Psoas muscle (tissue), 8 donors: ENCODE data around the gene PADI2. TPM values are rescaled to one million over a fixed set of nuclear protein-coding genes. Genes with fewer than 3 reads are reported as not detected.

ENCODE experiments used
- ATAC-seq, 4 donors: fragments of 200-7000 bp; cut with Tn5 transposase; one replicate each; pipeline ENCODE4 v1.9.1; 2020; ENCODE audit warnings: moderate library complexity in 3 of 4, mild to moderate bottlenecking in 2 of 4
- DNase-seq, 2 donors: peaks; one replicate each; pipeline ENCODE4 v3.0.0-alpha.2; 2020
- H3K27ac ChIP-seq: fragments of 200-600 bp; one replicate; pipeline ENCODE4 v1.8.0; 2022
- H3K27me3 ChIP-seq, 3 donors: fragments of 200-600 bp in 1 of 3; one replicate each; pipeline versions ENCODE4 v1.6.1 to v1.8.0; 2013 to 2022; ENCODE audit warnings: low read length in 2 of 3, mild to moderate bottlenecking in 2 of 3, moderate library complexity in 1 of 3; ENCODE audit not compliant: insufficient read depth in 3 of 3
- H3K36me3 ChIP-seq, 2 donors: fragments of 200-600 bp in 1 of 2; one replicate each; pipeline versions ENCODE4 v1.6.1 to v1.8.0; 2013 to 2022; ENCODE audit warnings: low read depth in 1 of 2, mild to moderate bottlenecking in 1 of 2, moderate library complexity in 1 of 2; ENCODE audit not compliant: insufficient read depth in 1 of 2
- H3K4me1 ChIP-seq: fragments of 200-600 bp; one replicate; pipeline ENCODE4 v1.8.0; 2022
- H3K4me3 ChIP-seq: fragments of 200-600 bp; one replicate; pipeline ENCODE4 v1.8.0; 2022; ENCODE audit warnings: mild to moderate bottlenecking
- H3K9me3 ChIP-seq: fragments of 200-600 bp; one replicate; pipeline ENCODE4 v1.8.0; 2022
- whole genome bisulfite sequencing, 3 donors: extraction: QIAGEN DNeasy Blood & Tissue Kit; methylation state at CpG; one replicate each; pipeline versions ENCODE4 v1.1.6 to v1.1.7; 2013; 5-methylcytosine and 5-hydroxymethylcytosine counted together
- intact Hi-C, 2 donors: fragments of 100-400 bp; cut with DNase I; formaldehyde crosslinking; loops; one replicate each; pipeline versions ENCODE4 v1.11.0 to v1.14.2; 2022
- polyA plus RNA-seq, 3 donors: library from polyadenylated mRNA; stranded (reverse); fragments of 200-250 nt; gene quantifications; one replicate each; pipeline ENCODE4 v1.2.3, GENCODE V29; 2013
- total RNA-seq, 4 donors: library from RNA; stranded (reverse); fragmentation: NEBNext Ultra II Directional in 2 of 4; extraction: Animal tissue kit (Norgen Biotek cat#: 25700) in 2 of 4; gene quantifications; one replicate each; pipeline versions ENCODE4 v1.2.1 to v1.2.4, GENCODE V29; 2021 to 2023
- TF ChIP-seq, protein P1 (sequence below): fragments of 200-600 bp; IDR thresholded peaks from one replicate; pipeline ENCODE4 v1.8.0; 2022; ENCODE audit warnings: antibody characterized with exemption
- donor health status: healthy with polysubstance abuse.
- donor health status: DM: no; HTN: no; CAD: no; lungs with moderate emphysema.
- donor health status: Bipolar disorder and iron deficiency.
- donor health status: healthy.
- donor health status: DM: yes; HTN: yes; CAD: no.
- donor health status: DM: no; HTN: no; CAD: no.
- donor health status: DM: no; HTN: no; CAD: no.
- donor health status: DM: yes; HTN: yes; CAD: no.

The PADI2 gene
- total and polyA plus RNA-seq, 7 donors = 58.1 to 956 (median 198) TPM

DNA sequence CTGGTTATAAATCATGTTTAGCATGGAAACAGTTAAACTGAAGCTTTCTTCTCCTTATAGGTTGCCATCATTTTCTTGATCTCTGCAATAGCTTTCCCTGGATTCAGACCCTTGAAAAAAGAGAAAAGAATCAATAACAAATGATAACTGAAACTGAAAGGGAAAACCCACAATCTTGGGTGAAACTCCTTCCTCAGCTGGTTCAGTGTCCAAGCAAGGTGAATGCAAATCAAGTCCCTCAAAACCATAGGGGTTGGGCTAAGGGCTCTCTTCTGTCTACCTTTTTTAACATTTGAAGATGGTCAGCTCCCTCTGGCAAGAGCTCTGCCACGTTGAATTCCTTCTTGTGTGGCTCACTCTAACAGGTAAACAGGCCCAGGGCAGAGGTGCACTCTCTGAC is 100.4 kb downstream of the PADI2 start:
- H3K4me3 ChIP-seq = no peak overlapping the region
- ATAC-seq (no peak), DNase-seq (no peak)
- peaks cover 9 to 63% of the 10 kb centered on the region in 2 donors for H3K36me3 ChIP-seq
- no peaks in the 10 kb centered on the region for H3K9me3 ChIP-seq
- 27 to 36% (median 29%) methylated on average over 1 of the region's 1 CpG for WGBS, 3 donors
- TF ChIP-seq, protein P1, sequence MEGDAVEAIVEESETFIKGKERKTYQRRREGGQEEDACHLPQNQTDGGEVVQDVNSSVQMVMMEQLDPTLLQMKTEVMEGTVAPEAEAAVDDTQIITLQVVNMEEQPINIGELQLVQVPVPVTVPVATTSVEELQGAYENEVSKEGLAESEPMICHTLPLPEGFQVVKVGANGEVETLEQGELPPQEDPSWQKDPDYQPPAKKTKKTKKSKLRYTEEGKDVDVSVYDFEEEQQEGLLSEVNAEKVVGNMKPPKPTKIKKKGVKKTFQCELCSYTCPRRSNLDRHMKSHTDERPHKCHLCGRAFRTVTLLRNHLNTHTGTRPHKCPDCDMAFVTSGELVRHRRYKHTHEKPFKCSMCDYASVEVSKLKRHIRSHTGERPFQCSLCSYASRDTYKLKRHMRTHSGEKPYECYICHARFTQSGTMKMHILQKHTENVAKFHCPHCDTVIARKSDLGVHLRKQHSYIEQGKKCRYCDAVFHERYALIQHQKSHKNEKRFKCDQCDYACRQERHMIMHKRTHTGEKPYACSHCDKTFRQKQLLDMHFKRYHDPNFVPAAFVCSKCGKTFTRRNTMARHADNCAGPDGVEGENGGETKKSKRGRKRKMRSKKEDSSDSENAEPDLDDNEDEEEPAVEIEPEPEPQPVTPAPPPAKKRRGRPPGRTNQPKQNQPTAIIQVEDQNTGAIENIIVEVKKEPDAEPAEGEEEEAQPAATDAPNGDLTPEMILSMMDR = no peak
- intact Hi-C loops = loop anchor here in 1 of 2 donors (5.0 kb wide), 1 partner anchor 33 kb away; the partner anchor contains the start of gene SDHB
- H3K27ac ChIP-seq = no peak overlapping the region
- H3K4me1 ChIP-seq = no peaks in the 10 kb centered on the region
- H3K27me3 ChIP-seq = no peaks in the 10 kb centered on the region

DNA sequence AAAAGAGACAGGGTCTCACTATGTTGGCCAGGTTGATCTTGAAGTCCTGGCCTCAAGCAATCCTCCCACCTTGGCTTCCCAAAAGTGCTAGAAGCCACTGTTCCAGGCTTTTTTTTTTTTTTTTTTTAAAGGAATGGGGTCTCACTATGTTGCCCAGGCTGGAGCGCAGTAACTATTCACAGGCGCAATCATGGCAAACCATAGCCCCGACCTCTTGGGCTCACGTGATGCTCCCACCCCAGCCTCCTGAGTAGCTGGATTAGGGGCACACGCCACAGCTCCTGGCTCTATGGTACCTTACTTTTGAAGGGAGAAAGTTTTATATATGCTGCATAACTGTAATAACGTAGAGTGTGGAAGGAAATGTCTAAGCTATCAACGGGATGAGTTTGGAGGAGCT is 101.8 kb downstream of the PADI2 start:
- H3K4me1 ChIP-seq = no peaks in the 10 kb centered on the region
- H3K27ac ChIP-seq = no peak overlapping the region
- peaks cover 6 to 49% of the 10 kb centered on the region in 2 donors for H3K36me3 ChIP-seq
- TF ChIP-seq, protein P1 = no peak
- no peaks in the 10 kb centered on the region for H3K27me3 ChIP-seq
- DNase-seq (no peak), ATAC-seq (no peak)
- intact Hi-C loops = loop anchor here in 1 of 2 donors (5.0 kb wide), 1 partner anchor 35 kb away; the partner anchor contains the start of gene SDHB
- WGBS, 3 donors = 92 to 93% (median 93%) methylated on average over 7 of the region's 7 CpGs
- H3K4me3 ChIP-seq = no peak overlapping the region
- H3K9me3 ChIP-seq = no peaks in the 10 kb centered on the region

Other genes starting within 250 kb of the PADI2 start
- gene RNU1-2, start 223.5 kb downstream of the PADI2 start, total RNA-seq = 1,000 to 10,000 TPM; 1,264 to 5,208 (median 3,151) TPM
- gene RNU1-2, start 223.5 kb downstream of the PADI2 start, polyA plus RNA-seq = not detected
- 1 to 10 TPM; 3.1 to 6.4 (median 4.3) TPM for gene CROCC, start 197.5 kb downstream of the PADI2 start, total RNA-seq
- gene CROCC, start 197.5 kb downstream of the PADI2 start, polyA plus RNA-seq = 1 to 10 TPM; 3.6 to 6.5 (median 4.8) TPM
- gene MFAP2, start 138.8 kb downstream of the PADI2 start, total RNA-seq = 1 to 10 TPM in 2 of 4 donors, under 1 TPM in 2; 0.57 to 4.0 (median 1.1) TPM
- 1 to 10 TPM in 1 of 3 donors, under 1 TPM in 2; 0.40 to 1.5 (median 0.49) TPM for gene MFAP2, start 138.8 kb downstream of the PADI2 start, polyA plus RNA-seq
- 10 to 100 TPM; 13.9 to 30.6 (median 22.6) TPM for gene ATP13A2, start 107.5 kb downstream of the PADI2 start, total RNA-seq
- gene ATP13A2, start 107.5 kb downstream of the PADI2 start, polyA plus RNA-seq = 10 to 100 TPM; 17.3 to 22.6 (median 19.4) TPM
- 100 to 1,000 TPM; 190 to 319 (median 208) TPM for gene SDHB, start 65.4 kb downstream of the PADI2 start, total RNA-seq
- 100 to 1,000 TPM; 266 to 452 (median 280) TPM for gene SDHB, start 65.4 kb downstream of the PADI2 start, polyA plus RNA-seq
- not detected for gene PADI1, start 85.7 kb upstream of the PADI2 start, total RNA-seq
- gene PADI1, start 85.7 kb upstream of the PADI2 start, polyA plus RNA-seq = not detected
- under 1 TPM in 1 of 4 donors, not detected in 3; 0.09 TPM for gene PADI3, start 129.6 kb upstream of the PADI2 start, total RNA-seq
- under 1 TPM in 2 of 3 donors, not detected in 1; 0.01 to 0.04 TPM for gene PADI3, start 129.6 kb upstream of the PADI2 start, polyA plus RNA-seq
- under 1 TPM in 2 of 4 donors, not detected in 2; 0.54 to 0.58 TPM for gene PADI4, start 188.7 kb upstream of the PADI2 start, total RNA-seq
- under 1 TPM in 1 of 3 donors, not detected in 2; 0.52 TPM for gene PADI4, start 188.7 kb upstream of the PADI2 start, polyA plus RNA-seq